Measurements from ENCODE around the gene ADGRF3.
"Not testable (repeated sequence)": the region's sequence is repeated elsewhere in the genome, so short reads cannot be mapped to it uniquely, and the experiment has no call there.

Gene ADGRF3

GRCh38 chr2:26268213-26268612 lies 78.4 kb downstream of the ADGRF3 start:
- DNase-seq (ENCODE audit: low read depth), result no peak
- TF ChIP-seq CTCF (IDR thresholded peaks at IDR 0.05; ENCODE audit: insufficient read depth, low read depth, low read length, missing control alignments), result no peak
- no peak overlapping the region for H3K4me3 ChIP-seq (ENCODE audit: low read length)

GRCh38 chr2:26258836-26259235 lies 87.8 kb downstream of the ADGRF3 start:
- not testable (repeated sequence) for DNase-seq (ENCODE audit: low read depth); H3K4me3 ChIP-seq (ENCODE audit: low read length)

Data from epithelial cell of esophagus (primary cell).